Measurements from ENCODE around the gene ARSG.
A peak's percentile ranks its signal among the peaks of the same experiment; 100 is the strongest.

ARSG gene

DNA sequence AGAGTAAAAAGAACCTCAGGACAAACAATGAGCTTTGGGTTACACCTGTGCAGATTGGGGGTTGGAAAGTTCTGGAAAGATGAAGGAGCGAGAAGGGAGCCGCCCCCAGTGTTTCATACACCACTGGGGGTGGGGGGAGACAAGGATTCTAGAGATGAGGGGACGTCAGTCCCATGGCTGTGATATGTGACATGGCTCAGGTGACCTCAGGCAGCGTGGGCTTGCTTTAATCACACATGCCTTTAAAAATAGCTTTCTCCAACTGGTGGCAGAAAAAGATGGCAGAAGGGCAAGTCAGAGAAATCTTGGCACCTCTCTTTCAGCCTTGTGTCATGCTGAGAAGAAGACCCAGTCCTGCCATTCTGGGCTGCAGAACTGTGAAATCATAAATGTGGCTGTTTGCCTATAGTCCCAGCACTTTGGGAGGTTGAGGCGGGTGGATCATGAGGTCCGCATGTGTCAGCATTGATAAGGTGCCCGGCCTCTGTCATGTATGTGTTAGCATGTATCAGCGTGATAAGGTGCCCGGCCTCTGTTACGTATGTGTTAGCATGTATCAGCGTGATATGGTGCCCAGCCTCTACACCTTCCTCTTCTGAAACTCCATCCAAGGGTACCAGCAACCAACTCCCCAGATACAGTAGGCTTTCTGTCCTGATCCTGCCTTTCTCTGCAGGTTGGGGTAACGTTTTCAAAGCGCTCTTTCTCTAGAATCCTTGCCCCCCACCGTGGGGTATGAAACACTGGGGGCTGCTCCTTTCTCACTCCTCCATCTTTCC, 141.0 kb downstream of the ARSG start:
- in situ Hi-C loops (cut with HindIII; ENCODE audit: low sequenced_read_pairs), result loop anchor here (25.0 kb wide), 1 partner anchor 170 kb away; no protein-coding TSS in a partner anchor
- H3K4me3 ChIP-seq (ENCODE audit: low read depth, low read length), result no peak overlapping the region
- no peak for DNase-seq (ENCODE audit: low read depth)
- TF ChIP-seq, protein P1, sequence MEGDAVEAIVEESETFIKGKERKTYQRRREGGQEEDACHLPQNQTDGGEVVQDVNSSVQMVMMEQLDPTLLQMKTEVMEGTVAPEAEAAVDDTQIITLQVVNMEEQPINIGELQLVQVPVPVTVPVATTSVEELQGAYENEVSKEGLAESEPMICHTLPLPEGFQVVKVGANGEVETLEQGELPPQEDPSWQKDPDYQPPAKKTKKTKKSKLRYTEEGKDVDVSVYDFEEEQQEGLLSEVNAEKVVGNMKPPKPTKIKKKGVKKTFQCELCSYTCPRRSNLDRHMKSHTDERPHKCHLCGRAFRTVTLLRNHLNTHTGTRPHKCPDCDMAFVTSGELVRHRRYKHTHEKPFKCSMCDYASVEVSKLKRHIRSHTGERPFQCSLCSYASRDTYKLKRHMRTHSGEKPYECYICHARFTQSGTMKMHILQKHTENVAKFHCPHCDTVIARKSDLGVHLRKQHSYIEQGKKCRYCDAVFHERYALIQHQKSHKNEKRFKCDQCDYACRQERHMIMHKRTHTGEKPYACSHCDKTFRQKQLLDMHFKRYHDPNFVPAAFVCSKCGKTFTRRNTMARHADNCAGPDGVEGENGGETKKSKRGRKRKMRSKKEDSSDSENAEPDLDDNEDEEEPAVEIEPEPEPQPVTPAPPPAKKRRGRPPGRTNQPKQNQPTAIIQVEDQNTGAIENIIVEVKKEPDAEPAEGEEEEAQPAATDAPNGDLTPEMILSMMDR (IDR thresholded peaks at IDR 0.05; ENCODE audit: low read depth, low read length, missing control alignments), result no peak

DNA sequence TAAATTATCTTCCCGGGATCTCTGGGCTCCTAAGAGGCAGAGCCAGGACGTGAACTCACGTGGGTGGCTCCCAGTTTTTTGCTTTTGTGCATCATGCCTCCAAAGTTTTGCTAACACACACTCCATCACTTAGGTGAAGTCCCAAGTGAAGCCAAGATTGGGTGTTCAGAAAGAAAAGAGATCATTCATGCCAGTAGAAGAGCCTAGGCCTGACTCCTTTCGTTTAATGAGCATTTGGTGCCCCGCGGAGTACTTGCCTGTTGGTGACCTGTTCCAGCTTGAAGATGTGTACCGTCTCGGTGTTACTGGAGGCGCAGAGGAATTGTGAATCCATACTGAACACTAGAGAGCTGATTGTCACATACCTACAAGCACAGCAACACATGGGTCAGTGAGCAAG, 141.9 kb downstream of the ARSG start:
- DNase-seq (ENCODE audit: low read depth), result no peak
- H3K4me3 ChIP-seq (ENCODE audit: low read depth, low read length), result no peak overlapping the region
- in situ Hi-C loops (cut with HindIII; ENCODE audit: low sequenced_read_pairs), result loop anchor here (25.0 kb wide), 1 partner anchor 171 kb away; no protein-coding TSS in a partner anchor
- TF ChIP-seq, protein P1 (IDR thresholded peaks at IDR 0.05; ENCODE audit: low read depth, low read length, missing control alignments), result no peak

DNA sequence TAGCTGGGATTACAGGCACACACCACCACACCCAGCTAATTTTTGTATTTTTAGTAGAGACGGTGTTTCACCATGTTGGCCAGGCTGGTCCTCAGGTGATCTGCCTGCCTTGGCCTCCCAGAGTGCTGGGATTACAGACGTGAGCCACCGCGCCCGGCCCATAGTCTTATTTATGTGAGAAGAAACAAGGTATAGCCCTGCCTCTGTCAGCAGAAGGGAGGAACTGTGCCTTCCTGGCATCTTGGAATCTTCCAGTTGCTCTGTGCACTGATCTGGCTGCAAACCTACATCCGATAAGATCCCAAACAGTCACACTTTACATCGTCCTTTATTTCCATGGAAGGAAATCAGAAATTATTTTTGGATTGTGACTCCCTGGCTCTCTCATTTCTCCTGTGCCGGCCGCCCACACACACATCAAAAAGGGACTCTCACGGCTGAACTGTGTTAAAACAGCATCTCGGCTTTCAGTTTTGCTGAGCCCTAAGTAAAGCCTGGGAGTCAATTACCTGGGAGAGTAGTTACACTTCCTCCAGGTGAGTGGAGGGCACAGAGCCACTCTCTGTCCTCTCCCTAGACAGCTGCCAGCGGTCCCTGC, 142.7 kb downstream of the ARSG start:
- DNase-seq (ENCODE audit: low read depth), result no peak
- H3K4me3 ChIP-seq (ENCODE audit: low read depth, low read length), result no peak overlapping the region
- in situ Hi-C loops (cut with HindIII; ENCODE audit: low sequenced_read_pairs), result loop anchor here (25.0 kb wide), 1 partner anchor 172 kb away; no protein-coding TSS in a partner anchor
- TF ChIP-seq, protein P1 (IDR thresholded peaks at IDR 0.05; ENCODE audit: low read depth, low read length, missing control alignments), result no peak

DNA sequence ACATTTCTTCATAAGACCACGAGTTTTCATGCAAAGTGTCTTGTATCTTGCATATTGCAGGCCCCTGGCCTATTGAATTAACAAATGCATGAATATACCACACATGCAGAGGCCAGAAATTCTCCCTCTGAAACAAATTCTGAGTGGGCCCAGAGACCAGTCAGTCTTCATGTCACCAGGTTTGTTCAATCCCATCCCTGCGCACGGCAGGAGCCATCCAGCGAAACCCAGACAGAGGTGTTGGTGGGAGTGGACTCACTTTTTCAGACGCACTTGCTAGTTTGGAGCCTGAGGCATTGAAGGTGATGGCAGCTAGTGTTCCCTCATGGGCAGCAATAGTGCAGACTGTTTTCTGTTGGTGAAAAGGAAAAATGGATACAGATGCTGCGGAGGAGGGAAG, 144.1 kb downstream of the ARSG start:
- in situ Hi-C loops (cut with HindIII; ENCODE audit: low sequenced_read_pairs), result loop anchor here (25.0 kb wide), 1 partner anchor 173 kb away; no protein-coding TSS in a partner anchor
- H3K4me3 ChIP-seq (ENCODE audit: low read depth, low read length), result no peak overlapping the region
- no peak for DNase-seq (ENCODE audit: low read depth)
- TF ChIP-seq, protein P1 (IDR thresholded peaks at IDR 0.05; ENCODE audit: low read depth, low read length, missing control alignments), result no peak

DNA sequence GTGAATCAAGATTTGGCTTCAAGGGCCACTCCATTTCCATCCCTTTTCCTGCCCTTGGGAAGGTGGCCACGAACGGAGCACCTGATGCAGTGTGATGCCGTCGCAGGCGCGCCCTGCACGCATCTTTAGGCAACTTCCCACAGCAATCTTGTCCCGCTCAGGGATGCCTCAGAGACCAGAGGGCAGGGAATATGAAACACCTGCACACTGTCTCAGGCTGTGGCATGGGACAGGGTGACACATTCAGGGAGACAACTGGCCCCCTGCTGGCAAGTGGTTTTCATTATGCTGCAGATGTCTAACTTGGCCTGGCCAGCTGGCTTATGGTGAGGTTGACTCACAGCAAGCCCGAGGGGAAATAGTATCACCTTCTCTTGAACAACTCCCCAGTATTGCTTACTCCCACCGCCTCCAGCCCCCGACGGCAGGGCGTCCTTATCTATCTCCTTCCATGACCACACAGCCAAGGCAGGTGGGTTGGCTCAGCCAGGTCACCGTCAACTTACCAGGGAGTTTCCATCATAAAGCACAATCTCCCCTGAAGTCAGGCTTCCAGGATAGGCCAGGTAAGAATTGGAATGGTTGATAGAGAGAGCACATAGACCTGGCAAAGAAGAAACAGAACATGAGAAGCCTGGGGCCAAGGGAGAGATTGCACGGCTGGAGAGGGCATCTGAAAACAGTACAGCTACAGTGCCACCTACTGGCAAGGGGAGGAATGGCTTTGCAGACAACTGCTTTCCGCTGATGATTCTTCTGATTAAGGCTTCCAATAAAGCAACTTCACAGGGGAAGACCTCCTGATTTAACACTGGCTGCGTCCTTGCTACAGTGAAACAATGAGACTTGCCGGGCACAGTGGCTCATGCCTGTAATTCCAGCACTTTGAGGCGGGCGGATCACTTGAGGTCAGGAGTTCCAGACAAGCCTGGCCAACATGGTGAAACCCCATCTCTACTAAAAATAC, 144.9 kb downstream of the ARSG start:
- TF ChIP-seq, protein P1 (IDR thresholded peaks at IDR 0.05; ENCODE audit: low read depth, low read length, missing control alignments), result peak; percentile 96
- in situ Hi-C loops (cut with HindIII; ENCODE audit: low sequenced_read_pairs), result loop anchor here (25.0 kb wide), 1 partner anchor 174 kb away; no protein-coding TSS in a partner anchor
- peak; percentile 71 for DNase-seq (ENCODE audit: low read depth)
- no peak overlapping the region for H3K4me3 ChIP-seq (ENCODE audit: low read depth, low read length)
